Right renal cortex interstitium (tissue), 3 donors: ENCODE data around the gene FAM237A. TPM values are rescaled to one million over a fixed set of nuclear protein-coding genes. Genes with fewer than 3 reads are reported as not detected.

Source experiments
- DNase-seq, 3 donors: peaks; one replicate each; pipeline ENCODE4 v3.0.0-alpha.2; 2013; ENCODE audit warnings: low read depth in 3 of 3, low spot score in 2 of 3
- polyA plus RNA-seq, 3 donors: library from polyadenylated mRNA; unstranded; fragments of 120-200 nt; gene quantifications; one replicate each; pipeline ENCODE4 v1.2.1, GENCODE V29; 2013; ENCODE audit not compliant: insufficient read length in 3 of 3

The FAM237A gene
- polyA plus RNA-seq, 3 donors = not detected

GRCh38 chr2:206688453-206688852, 46.2 kb downstream of the FAM237A start:
- DNase-seq = no peak

GRCh38 chr2:206688990-206689389, 46.7 kb downstream of the FAM237A start:
- DNase-seq = no peak

GRCh38 chr2:206692971-206693370, 50.7 kb downstream of the FAM237A start:
- no peak for DNase-seq

- peak; percentile 25 to 36 (median 32) for DNase-seq
These were observed 51.3 kb downstream of the FAM237A start for GRCh38 chr2:206693399-206694137.

- DNase-seq = no peak
These were observed 54.6 kb downstream of the FAM237A start for GRCh38 chr2:206696910-206697309.

GRCh38 chr2:206698811-206699210, 56.5 kb downstream of the FAM237A start:
- no peak for DNase-seq

Other genes with a start within 250 kb of the FAM237A start
- 1 to 10 TPM; 5.1 to 5.8 (median 5.4) TPM for gene ADAM23, start 199.0 kb upstream of the FAM237A start, polyA plus RNA-seq
- not detected for gene DYTN, start 75.9 kb downstream of the FAM237A start, polyA plus RNA-seq
- 10 to 100 TPM; 14.1 to 17.8 (median 17.0) TPM for gene MDH1B, start 122.8 kb downstream of the FAM237A start, polyA plus RNA-seq
- gene FASTKD2, start 123.1 kb downstream of the FAM237A start, polyA plus RNA-seq = 10 to 100 TPM; 41.2 to 45.9 (median 44.9) TPM